Eye (tissue), 1 donor: ENCODE data around the gene IP6K3.

Experiments used
- DNase-seq: peaks from one replicate; pipeline ENCODE4 v3.0.0-alpha.2; 2015

Gene IP6K3

GRCh38 chr6:33746651-33747100 is at the start of gene IP6K3:
Gene IP6K3 (minus strand): TSS chr6:33746905. CDS start chr6:33735476, 11,429 bp downstream.
- DNase-seq = peak; percentile 51

GRCh38 chr6:33794910-33795623 is 48.4 kb upstream of the IP6K3 start:
- no peak for DNase-seq

- no peak for DNase-seq
Measured at GRCh38 chr6:33792981-33793380, 46.3 kb upstream of the IP6K3 start.

DNA sequence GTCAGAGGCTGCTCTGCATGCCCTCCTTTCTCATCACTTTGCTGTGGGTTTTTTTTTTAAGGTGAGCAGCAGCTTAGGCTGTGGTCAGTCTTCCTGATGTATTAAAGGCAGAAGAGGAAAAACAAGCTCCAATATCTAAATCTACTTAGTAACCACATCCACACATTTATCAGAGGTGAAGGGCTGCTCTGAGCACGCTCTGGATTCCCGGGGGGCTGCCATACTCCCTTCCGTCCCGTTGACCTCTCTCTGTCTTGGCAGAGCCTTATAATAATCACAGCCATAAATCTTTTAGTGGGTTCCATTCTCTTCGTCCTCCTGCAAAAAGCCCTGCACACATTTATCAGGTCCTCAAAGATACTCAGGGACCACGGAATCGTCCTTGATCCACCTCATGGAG is 44.9 kb upstream of the IP6K3 start:
- no peak for DNase-seq

DNA sequence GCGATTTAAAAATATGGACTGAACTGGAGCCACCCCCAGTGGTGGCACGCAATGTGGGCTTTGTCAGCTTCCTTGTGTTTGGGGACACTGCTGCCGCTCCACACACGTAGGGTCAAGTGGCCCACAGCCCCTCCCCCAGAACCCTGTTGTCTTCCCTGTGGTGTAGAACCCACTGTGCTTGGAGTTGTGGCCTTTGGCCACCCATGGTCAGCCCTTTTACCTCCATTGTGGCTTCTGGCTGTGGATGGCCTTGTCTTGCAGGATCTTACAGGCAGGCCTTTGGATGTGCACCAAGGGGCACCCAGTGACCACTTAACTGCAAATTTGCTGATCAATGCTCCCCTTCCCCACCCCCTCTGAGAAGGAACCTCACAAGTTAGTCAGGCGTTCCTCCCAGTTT is 44.2 kb upstream of the IP6K3 start:
- no peak for DNase-seq

- no peak for DNase-seq
Measured at GRCh38 chr6:33790379-33790778, 43.7 kb upstream of the IP6K3 start.

- DNase-seq = no peak
Measured at GRCh38 chr6:33789550-33789895, 42.8 kb upstream of the IP6K3 start.

GRCh38 chr6:33788694-33789549 is 42.2 kb upstream of the IP6K3 start, which contains the start of gene LEMD2:
Gene LEMD2 (minus strand): TSS chr6:33789130. CDS start chr6:33789116, 14 bp downstream.
- DNase-seq = peak; percentile 97

GRCh38 chr6:33787954-33788693 is 41.4 kb upstream of the IP6K3 start:
- DNase-seq = peak; percentile 72

DNA sequence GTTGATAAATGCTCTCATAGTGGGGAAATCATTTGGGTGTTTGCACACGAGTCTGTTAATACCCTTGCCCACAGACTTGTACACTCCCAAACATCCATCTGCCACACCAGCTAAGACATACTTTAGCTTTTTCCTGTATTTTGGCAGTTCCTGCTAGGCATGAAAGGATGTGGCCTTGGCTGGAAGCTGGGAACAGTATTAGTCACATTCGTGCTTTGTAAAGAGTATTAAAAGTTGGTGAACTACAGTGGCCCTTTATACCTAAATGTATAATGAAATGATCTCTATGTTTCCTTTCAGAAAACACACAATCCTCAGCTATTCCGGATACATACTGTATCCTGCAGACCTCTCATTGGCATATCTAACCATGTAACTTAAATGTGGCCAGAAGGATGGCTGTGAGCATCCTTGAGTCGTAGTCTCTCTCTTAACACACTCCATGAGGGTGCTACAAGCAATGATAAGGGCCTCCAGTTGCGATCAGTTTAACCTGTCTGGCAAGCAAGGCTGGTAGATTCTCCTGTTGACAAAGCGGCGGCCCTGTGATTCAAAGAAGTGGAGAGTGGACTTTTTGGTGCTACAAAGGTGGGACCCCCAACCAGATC is 40.7 kb upstream of the IP6K3 start:
- DNase-seq = no peak

GRCh38 chr6:33786736-33787135 is 40.0 kb upstream of the IP6K3 start:
- no peak for DNase-seq

DNA sequence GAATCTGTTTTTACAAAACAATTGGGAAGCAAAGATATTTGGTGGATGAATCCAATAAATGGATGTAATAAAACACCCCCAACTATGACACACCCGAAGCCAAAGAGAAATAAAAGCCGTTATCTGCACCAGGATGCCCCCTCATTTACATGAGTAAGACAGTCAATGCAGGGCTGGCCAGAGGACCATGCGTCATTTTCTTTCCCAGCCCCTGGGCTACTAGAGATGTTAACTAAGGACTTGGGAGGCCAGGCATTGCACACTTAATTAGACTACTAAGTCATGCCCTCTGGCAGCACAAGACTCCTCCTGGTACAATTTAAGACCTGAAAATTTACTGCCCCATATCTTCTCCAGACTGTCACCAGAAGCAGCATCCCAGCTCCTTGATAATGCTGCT is 39.1 kb upstream of the IP6K3 start:
- no peak for DNase-seq

DNA sequence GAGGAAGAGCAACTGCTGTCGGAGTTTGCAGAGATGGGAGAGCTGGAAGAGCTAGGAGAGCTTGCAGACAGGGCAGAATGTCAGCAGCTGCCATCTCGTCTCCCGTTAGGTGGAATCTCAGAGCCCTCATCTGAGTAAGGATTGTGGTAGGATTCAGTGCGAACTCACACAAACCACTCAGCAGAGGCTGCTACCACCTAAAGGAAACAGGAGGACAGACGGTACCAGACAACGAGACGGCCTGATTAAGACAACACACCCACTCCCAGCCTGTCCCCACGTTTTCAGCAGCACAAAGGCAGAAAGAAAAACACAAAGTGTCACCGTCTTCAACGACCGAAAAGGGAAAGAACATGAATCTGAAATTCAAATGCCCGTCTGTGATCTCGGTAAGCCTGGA is 38.1 kb upstream of the IP6K3 start:
- no peak for DNase-seq

GRCh38 chr6:33783781-33784520 is 37.2 kb upstream of the IP6K3 start:
- no peak for DNase-seq

GRCh38 chr6:33782561-33782960 is 35.9 kb upstream of the IP6K3 start:
- DNase-seq = no peak

DNA sequence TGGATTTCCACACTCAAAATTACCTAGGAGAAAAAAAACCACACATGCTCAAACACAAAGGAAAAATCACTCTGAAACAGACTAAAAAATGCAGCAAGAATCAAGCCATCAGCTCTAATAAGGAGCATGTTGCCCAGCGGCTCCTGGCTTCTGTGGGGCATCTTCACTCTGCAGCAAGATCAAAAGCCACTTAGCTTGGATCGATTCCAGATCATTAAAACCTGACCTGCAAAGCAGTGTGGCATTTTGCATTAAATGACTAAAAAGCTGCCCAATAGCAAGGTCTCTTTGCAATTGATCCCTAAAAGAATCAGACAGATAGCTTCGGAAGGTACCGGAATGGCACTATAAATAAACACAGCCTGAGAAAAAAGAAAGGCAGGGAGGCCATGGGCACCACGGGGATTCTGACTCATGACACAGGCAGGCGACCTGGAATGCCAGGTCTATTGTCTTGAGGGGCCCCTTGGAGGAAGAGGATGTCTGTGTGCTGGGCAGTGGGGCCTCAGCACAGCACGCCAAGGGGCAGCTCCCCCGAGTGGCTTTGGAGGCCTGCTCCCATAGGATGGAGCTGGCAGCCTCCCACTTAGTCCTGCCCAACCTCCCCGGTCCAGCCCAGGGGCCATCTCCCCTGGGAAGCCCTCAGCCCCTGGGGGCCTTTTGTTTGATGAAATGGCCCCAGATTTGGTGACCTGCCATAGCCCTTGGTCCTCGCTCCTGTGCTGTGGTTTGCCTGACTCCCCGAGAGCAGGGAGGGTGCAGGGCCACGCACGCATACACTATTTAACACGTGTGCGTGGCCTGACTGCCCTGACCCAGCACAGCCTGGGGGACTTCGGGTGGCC is 34.6 kb upstream of the IP6K3 start:
- peak; percentile 70 for DNase-seq

GRCh38 chr6:33779895-33780294 is 33.2 kb upstream of the IP6K3 start:
- no peak for DNase-seq

DNA sequence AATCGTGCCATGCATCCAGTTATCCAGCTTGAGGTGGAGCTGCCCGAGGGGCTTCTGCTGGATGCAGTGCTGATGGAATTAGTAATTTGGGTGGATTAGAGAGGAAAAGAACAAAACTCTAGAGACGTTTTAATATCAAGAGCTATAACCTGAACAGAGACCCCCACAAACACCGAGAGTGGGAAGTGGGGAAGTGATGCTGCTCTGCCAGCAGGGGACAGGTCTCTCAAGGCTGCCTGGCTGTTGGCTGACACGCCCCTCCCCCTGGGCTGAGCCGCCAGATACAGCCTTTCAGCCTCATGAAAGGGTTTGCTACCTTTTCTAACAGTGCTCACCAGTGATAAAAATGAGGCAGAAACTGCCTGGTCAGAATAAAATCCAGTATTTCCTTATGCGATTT is 32.6 kb upstream of the IP6K3 start:
- DNase-seq = no peak

GRCh38 chr6:33778444-33779121 is 31.9 kb upstream of the IP6K3 start:
- no peak for DNase-seq
